ENCODE data around the gene UCP3.

DNA sequence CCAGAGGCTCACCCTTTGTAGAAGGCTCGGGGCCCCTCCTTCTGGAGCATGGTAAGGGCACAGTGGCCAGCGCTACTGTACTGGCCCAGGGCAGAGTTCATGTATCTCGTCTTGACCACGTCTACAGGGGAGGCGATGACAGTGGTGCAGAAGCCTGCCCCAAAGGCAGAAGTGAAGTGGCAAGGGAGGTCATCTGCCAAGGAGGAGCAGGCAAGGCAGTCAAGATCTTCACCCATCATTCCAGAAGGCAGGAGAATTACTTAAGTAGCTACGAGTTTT lies 33.5 kb downstream of the UCP3 start:
- no peak for TF ChIP-seq POLR2A (IDR thresholded peaks at IDR 0.05)
- TF ChIP-seq, protein P1, sequence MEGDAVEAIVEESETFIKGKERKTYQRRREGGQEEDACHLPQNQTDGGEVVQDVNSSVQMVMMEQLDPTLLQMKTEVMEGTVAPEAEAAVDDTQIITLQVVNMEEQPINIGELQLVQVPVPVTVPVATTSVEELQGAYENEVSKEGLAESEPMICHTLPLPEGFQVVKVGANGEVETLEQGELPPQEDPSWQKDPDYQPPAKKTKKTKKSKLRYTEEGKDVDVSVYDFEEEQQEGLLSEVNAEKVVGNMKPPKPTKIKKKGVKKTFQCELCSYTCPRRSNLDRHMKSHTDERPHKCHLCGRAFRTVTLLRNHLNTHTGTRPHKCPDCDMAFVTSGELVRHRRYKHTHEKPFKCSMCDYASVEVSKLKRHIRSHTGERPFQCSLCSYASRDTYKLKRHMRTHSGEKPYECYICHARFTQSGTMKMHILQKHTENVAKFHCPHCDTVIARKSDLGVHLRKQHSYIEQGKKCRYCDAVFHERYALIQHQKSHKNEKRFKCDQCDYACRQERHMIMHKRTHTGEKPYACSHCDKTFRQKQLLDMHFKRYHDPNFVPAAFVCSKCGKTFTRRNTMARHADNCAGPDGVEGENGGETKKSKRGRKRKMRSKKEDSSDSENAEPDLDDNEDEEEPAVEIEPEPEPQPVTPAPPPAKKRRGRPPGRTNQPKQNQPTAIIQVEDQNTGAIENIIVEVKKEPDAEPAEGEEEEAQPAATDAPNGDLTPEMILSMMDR (IDR thresholded peaks at IDR 0.05) = no peak
- TF ChIP-seq POLR2AphosphoS5 (IDR thresholded peaks at IDR 0.05) = no peak

Data from breast epithelium (tissue), 3 donors.